ENCODE data around the gene DLGAP4. TPM values are rescaled to one million over a fixed set of nuclear protein-coding genes. Genes with fewer than 3 reads are reported as not detected.
A peak's percentile ranks its signal among the peaks of the same experiment; 100 is the strongest.

DLGAP4 gene
- total RNA-seq, 4 donors from 2014 or later, result 33.5 to 159 (median 56.6) TPM

DNA sequence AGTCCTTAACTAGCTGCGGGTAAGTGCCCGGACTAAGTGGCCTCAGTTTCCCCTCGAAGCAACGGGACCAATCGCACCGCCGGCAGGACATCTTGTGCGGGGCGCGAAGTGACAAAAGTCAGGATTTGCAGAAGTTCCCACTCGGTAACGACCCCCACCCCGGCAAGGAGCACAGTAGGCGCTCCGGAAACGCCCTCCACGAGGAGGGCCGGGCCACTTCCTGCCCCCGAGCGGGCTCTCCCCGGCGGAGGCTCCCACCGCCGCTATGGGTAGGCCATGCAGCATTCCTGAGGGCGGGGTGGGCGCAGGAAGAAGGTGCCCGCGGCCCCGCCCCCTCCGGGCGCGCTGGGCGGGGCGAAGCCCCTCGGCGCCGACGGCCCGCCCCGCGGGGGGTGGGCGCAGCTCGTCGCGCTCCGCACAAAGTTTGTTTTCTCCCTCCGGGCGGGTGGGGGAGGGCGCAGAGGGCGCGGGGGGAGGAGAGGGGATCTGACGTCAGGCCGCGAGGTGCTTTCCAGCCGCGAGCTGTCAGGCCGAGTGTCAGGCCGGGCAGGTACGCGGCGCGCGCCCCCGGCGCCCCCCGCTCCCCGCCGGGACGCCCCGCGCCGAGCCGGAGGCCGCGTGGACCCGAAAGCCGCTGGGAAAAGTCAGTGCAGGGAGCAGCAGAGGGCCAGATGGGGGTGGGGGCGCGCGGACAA, 267.1 kb downstream of the DLGAP4 start, which contains the start of gene TGIF2:
TGIF2 (plus strand) TSS at position 495 of the 695 bp plus-strand sequence. CDS start 5,178 bp downstream, outside the sequence.
- H3K36me3 ChIP-seq, result no peaks in the 10 kb centered on the region
- intact Hi-C loops (cut with DNase I; ENCODE audit: low total_unique reads), result no loop called here
- no peaks in the 10 kb centered on the region for H3K27me3 ChIP-seq
- H3K4me1 ChIP-seq, result peaks cover 11 to 31% (median 26%) of the 10 kb centered on the region in 4 donors
- peak within 1 kb of the TSS; percentile 89 to 97 (median 92) for H3K27ac ChIP-seq
- 12% methylated on average over 39 of the region's 80 CpGs; no CpG with 5 or more reads in 1 of the 2 donors for WGBS, 2 donors (ENCODE audit: low coverage in 1 of 2)
- no peak for TF ChIP-seq CTCF (IDR thresholded peaks at IDR 0.05)
- no peak for TF ChIP-seq EP300 (IDR thresholded peaks at IDR 0.05; ENCODE audit: low read depth)
- TF ChIP-seq POLR2A (IDR thresholded peaks at IDR 0.05), result peak; percentile 35
- TF ChIP-seq POLR2AphosphoS5 (IDR thresholded peaks at IDR 0.05), result peak in 1 of 3 donors; percentile 27
- in situ Hi-C loops (cut with MboI; ENCODE audit: low pct_ligation_motif_present in 1 of 4, low pct_unique_long_range_greater_than_20kb in 1 of 4, low sequenced_read_pairs in 3 of 4), result loop anchor here in 1 of 4 donors (25.0 kb wide), 1 partner anchor 189 kb away; the partner anchor contains the start of gene DSN1
- DNase-seq, result peak; percentile 87
- no peaks in the 10 kb centered on the region for H3K9me3 ChIP-seq
- H3K4me3 ChIP-seq, result peak within 1 kb of the TSS; percentile 59 to 81 (median 76)

- Histone ChIP-seq H3K9me3 (no peaks in the 10 kb centered on the region), H3K4me3 (peak overlapping the region; percentile 59 to 81 (median 76)), H3K4me1 (peaks cover 11 to 31% (median 26%) of the 10 kb centered on the region in 4 donors), H3K27me3 (no peaks in the 10 kb centered on the region), H3K36me3 (no peaks in the 10 kb centered on the region), H3K27ac (peak overlapping the region; percentile 89 to 97 (median 92))
- in situ Hi-C loops (cut with MboI; ENCODE audit: low pct_ligation_motif_present in 1 of 4, low pct_unique_long_range_greater_than_20kb in 1 of 4, low sequenced_read_pairs in 3 of 4), result loop anchor here in 1 of 4 donors (25.0 kb wide), 1 partner anchor 188 kb away; the partner anchor contains the start of gene DSN1
- 1% methylated on average over 37 of the region's 53 CpGs; no CpG with 5 or more reads in 1 of the 2 donors for WGBS, 2 donors (ENCODE audit: low coverage in 1 of 2)
- TF ChIP-seq CTCF (IDR thresholded peaks at IDR 0.05), result peak in 1 of 5 experiments; percentile 17
- TF ChIP-seq POLR2AphosphoS5 (IDR thresholded peaks at IDR 0.05), result no peak
- DNase-seq, result peak; percentile 54
- intact Hi-C loops (cut with DNase I; ENCODE audit: low total_unique reads), result no loop called here
These were observed 267.7 kb downstream of the DLGAP4 start for GRCh38 chr20:36573798-36574365.

- Histone ChIP-seq H3K27me3 (no peaks in the 10 kb centered on the region), H3K9me3 (no peaks in the 10 kb centered on the region), H3K4me3 (peak overlapping the region; percentile 59 to 81 (median 76)), H3K36me3 (peaks cover 0 to 3% (median 0%) of the 10 kb centered on the region in 4 donors), H3K27ac (peak overlapping the region; percentile 89 to 97 (median 92)), H3K4me1 (peaks cover 11 to 31% (median 26%) of the 10 kb centered on the region in 4 donors)
- intact Hi-C loops (cut with DNase I; ENCODE audit: low total_unique reads), result no loop called here
- in situ Hi-C loops (cut with MboI; ENCODE audit: low pct_ligation_motif_present in 1 of 4, low pct_unique_long_range_greater_than_20kb in 1 of 4, low sequenced_read_pairs in 3 of 4), result loop anchor here in 1 of 4 donors (25.0 kb wide), 1 partner anchor 188 kb away; the partner anchor contains the start of gene DSN1
- 1% methylated on average over 39 of the region's 69 CpGs; no CpG with 5 or more reads in 1 of the 2 donors for WGBS, 2 donors (ENCODE audit: low coverage in 1 of 2)
- TF ChIP-seq POLR2A (IDR thresholded peaks at IDR 0.05) (peak; percentile 17), EP300 (IDR thresholded peaks at IDR 0.05; ENCODE audit: low read depth) (no peak), POLR2AphosphoS5 (IDR thresholded peaks at IDR 0.05) (peak in 2 of 3 donors; percentile 7 to 41), CTCF (IDR thresholded peaks at IDR 0.05) (peak in 1 of 5 experiments; percentile 8)
- DNase-seq, result peak; percentile 68
These were observed 268.4 kb downstream of the DLGAP4 start for GRCh38 chr20:36574366-36575135.
